Kidney capillary endothelial cell (primary cell): ENCODE results near the gene DHH.
"Not testable (repeated sequence)": the region's sequence is repeated elsewhere in the genome, so short reads cannot be mapped to it uniquely, and the experiment has no call there.

ENCODE experiments used
- DNase-seq: peaks from one replicate; pipeline ENCODE4 v3.0.0-alpha.2; 2018; ENCODE audit warnings: low spot score

Gene DHH

DNA sequence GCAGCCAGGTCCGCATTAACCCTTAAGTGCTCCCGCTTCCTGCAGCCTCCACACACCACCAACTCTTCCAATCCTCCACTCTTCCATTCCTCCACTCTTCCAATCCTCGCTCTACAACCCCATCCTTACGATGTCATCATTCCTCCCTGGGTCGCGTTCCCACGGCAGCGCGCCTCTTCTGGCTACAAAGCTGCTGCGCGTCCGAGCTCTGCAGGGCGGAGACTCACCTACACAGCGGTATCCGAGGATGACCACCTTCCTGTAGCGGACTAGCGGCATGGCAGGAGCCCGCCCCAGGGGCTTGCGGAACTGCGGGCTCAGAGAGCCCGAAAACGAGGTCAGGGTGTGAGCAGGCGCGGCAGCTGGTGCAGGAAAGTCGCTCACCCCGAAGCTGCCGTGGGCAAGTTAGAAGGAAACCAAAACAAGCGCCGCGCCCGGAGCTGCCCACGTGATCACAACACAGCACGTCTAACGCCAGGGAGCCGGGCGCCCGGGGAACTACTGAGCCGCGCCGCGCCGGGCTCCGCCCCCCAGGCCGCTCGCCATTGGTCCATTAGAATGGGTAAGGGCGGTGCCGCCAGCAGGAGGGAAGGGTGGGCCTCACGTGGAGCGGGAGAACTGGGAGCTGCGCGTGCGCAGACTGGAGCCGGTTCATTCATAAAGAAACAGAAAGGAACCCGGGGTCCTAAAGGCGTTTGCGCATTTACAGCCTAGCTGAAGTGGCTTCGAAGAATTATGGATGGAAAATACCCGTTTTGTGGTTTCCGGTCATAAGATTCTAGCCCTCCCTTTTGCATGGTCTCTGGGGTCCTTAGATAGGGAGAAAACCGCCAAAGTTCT, 24.9 kb downstream of the DHH start, which contains the start of gene RHEBL1:
RHEBL1 (minus strand) TSS at position 473 of the 840 bp plus-strand sequence; CDS start at position 279, 194 bp downstream.
- peak; percentile 98 for DNase-seq

DNA sequence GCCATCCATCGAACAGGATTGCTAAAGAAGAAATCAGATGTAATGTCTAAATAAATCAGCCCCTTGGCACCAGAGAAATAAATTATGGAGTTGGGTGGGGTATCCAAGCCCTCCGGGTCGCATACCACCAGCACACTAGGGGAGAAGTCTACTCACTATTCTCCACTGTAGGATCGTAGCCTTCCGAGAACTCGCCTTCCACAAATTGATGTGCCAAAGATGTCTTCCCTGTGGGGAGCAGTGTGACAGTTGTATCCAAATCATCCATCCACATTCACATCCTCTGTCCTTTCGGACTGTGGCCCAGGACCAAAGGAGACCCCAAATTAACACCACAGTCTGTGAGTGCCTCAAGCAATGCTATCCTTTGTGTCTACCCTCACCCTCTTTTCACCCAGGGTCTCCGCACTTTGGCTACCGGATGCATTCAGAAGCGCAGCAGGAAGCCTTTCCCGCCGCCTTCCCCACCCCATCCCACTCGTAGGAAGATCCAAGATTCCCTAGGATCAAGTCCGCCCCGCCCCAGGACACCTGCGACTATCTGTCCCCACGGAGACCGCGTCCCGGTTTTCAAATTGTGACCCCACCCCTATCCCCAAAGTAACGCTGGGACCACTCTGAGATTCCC, 25.6 kb downstream of the DHH start:
- DNase-seq: no peak

DNA sequence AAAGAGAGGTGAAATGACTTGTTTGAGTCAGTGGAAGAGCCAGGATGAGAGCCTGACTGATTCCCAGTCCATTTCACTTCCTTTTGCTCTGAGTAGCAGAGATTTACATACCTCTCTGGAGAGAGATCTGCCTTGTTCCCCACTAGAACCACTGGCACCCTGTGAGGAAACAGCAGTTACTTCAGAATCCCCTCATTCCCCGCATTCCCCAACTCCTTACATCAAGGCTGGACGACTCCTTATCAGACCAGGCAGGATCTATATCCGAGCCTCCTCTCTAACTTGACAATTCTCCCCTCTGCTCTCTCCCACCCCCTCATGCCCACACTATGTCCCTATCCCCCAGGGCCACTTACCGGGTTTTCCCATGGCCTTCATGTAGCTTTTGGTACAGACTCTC, 28.5 kb downstream of the DHH start:
- no peak for DNase-seq

DNA sequence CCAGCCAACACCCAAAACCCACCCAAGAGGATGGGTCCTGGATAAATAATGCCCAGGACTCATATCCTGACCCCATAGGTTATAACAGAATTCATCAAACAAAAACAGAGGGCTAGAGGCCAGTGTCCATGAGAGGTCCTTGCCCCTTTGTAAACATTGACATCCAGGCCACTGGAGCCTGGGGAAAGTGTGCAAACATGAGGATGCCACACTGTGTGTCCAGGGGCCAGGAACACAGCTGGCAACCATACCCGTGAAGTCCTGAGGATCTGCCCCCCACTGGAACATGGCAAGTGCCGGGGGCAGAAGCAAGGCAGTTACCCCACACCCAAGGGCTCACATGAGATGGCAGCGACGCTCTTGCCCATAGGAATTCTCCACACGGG, 29.8 kb downstream of the DHH start:
- DNase-seq: no peak

DNA sequence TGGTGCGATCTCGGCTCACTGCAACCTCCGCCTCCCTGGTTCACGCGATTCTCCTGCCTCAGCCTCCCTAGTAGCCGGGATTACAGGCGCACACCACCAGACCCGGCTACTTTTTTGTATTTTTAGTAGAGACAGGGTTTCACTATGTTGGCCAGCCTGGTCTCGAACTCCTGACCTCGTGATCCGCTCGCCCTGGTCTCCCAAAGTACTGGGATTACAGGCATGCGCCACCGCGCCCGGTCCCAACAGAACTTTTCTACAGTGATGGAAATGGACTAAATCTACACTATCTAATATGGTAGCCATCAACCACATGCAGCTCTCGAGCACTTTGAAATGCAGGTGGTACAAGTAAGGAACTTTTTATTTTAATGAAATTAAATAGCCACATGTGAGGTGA, 32.7 kb downstream of the DHH start:
- DNase-seq: not testable (repeated sequence)

DNA sequence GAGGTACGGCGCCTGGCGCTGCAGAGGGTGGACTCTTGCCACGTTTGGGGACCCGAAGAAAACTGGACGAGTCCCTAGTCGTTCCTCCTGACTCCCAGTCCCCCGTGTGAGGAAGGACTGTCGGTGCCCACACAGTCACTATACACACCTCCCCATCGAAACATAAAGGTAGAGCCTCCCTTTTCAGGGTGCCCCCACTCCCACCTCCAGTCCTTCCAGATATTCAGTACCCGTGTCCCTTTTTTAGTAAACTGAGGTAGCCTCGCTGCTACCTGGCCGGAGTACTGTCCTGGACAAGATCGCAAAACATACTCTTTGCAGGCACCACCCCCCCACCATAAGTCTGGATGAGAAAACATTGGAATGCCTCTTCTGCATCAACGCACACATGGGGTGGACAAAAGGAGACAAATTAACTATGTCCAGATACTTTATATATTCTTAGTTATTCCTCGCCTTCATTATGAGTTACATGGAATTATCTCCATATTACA, 33.4 kb downstream of the DHH start:
- DNase-seq: no peak

DNA sequence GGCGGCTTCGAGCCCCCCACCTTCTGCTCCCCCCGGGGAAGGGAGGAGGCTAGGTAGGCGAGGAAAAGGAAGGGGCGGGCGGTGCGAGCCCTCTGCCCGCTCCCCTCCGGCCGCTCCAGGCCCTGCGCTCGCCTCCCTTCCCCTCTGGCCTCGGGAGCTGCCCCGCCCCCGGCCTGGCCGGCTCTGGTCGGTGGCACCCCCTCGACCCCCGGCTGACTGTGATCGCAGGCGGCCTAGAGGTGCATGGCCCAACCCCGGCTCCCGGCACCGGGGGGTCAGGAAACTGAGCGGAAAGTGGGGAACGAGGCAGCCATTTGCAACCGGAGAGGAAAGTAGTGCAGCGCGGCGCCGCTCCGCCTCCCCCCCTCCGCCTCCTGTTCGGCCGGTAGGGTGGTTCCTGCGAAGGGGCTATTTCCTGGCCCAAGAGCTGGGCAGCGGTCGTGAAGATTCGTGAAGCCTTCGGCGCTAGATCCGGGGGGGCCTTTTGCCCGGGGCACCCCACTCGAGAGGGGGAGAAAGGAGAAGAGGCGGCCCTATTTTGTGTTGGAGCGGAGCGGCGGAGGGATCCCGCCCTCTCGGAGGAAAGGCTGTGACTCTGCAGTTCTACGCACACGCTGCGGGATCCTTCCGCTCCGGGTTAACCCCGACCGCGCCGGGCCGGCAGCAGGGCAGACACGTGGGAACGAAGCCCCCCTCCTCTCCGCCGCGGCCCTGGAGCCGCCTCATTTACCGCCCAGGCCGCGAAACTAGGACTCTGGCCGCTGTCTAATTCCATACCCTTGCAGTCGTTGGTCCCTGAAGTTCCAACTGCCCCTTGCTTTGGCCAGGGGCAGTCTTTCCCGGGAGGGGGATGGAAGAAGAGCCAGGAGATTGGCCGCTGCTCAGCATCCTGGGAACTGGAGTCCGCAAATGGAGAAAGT, 34.1 kb downstream of the DHH start, which contains the start of gene KMT2D:
KMT2D (minus strand) TSS at position 558 of the 920 bp plus-strand sequence. CDS start 5,470 bp downstream, outside the sequence.
- DNase-seq: peak; percentile 86

DNA sequence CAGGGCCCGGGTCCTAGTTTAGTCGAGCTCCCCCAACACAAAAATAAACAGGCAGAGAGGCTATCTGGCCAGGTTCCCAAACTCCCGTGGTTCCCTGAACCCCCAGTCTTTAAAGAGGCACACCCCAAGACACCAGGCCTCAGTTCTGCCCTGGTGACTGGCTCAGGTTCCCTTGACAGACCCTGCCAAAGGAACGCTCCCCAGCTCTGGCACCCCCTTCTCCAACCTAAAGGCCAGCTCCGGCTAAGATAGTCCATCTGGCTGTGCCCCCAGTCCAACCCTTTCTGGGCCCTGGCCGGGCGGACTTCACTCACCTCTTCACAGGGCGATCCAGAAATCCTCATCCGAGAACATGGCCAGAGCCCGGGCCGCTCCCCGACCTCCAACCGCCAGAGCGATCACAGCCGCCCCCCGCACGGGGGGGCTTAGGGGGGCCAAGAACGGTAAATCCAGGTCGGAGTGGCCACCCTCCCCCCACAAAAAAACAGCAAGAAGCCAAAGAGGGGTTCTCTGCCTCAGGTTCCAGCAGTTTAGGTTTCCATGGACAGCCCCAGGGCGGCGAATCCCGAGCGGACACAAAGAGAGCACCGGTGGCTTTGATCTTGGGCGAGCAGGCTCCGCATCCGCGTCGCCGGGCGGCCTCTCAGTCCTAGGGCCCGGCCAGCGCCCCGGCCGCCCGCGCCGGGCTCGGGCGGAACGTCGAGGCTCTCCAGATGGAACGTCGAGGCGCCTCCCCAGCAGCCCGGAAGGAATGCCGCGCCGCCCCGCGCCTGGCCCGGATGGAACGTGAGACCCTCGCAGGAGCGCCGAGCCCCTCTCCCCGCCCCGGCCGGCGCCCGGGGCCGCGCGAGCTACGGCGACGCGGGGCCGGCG, 35.1 kb downstream of the DHH start:
- DNase-seq: peak; percentile 26

DNA sequence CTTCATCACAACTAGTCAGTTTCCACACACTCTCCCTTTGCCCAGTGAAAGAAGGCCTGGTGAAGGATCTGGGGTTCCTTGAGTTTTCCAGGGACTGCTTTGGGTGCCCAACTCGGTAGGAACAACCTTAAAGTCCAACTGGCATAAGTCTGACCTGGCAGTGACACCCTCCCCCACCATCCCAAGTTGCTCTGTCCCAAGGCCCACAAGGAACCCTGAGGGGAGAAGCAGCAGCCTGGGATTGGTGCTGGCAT, 35.6 kb downstream of the DHH start:
- no peak for DNase-seq

DNA sequence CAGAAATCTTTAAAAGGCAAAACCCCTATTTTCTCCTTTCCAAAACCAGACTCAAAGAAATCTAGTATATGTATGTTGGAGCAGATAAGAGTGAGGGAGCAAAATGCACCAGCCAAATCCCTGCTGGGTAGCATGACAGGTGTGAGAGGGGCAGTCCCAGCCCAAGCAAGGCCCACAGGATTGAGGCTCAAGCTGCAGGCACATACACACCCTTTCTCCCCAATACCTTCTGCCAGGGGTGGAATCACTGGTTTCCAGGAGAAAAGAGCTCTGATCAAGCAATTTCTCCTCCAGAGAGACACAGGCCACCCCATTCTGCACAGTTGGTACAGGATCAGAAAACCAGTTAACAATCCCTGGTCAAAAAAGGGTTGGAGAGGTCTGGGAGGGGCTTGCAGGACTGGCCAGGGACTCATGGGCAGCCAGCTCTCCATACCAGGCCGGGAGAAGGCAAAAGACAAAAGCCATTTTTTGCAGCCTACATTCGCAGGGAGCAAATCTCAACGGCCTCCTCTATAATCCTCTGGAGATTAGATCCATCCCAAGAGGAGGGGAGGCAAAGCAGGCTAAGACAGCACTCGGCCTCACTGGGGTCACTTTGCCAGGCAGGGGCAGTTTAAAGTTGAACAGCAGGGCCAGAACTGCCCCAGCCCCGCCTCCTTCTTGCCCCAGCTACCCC, 36.1 kb downstream of the DHH start:
- no peak for DNase-seq

DNA sequence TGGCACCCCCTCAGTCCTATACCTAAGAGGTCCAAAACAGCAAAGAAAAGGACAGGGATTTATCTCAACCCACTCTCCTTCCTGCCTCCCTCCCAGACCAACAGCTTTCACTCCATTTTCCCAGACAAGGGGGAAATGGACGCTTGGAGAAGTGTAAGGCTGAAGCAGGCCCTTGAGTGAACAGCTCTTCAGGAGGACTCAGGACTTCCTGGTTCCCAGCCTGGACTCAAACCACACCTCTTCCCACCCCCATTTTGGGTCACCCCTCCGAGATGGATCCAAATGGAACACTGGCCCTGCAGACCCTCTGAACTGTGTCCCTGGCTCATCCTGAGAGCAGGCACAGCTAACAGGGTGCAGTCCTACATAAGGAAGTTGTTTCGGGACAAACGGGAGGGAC, 36.7 kb downstream of the DHH start:
- DNase-seq: no peak

DNA sequence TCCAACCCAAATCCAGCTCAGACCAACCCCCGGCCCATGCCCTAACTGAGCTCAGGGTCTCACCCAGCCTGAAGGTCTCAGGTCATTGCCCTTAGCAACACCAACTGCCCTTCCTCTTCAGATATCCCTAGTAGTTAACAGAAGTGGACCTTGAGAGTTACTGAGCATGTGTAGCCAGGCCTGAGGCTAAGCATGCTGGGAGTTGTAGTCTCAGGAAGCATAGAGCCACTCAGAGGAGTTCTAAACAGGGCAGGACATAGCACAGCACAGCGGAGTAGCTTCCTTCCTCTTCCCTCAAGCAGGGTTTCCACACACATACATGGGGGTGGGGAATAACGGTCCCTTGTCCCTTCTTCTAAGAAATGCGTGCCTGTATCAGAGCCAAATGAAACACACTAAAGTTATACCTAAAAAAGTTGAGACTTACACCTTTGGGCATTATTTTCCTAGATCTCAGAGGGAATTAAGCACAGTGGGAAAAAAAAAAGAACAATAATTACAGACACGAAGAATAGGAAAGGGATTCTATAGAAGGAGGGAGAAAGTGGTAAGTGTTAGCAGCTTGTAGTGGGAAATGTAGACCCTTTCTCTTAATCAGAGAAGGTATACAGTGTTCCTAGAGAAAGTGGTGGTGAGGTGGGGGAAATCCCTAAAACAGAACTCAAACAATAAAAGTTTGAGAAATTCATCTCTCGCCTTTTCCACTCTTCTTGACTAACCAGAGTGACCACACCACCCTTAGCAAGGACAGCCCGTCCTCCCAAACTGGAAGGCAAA, 38.4 kb downstream of the DHH start:
- peak; percentile 86 for DNase-seq

DNA sequence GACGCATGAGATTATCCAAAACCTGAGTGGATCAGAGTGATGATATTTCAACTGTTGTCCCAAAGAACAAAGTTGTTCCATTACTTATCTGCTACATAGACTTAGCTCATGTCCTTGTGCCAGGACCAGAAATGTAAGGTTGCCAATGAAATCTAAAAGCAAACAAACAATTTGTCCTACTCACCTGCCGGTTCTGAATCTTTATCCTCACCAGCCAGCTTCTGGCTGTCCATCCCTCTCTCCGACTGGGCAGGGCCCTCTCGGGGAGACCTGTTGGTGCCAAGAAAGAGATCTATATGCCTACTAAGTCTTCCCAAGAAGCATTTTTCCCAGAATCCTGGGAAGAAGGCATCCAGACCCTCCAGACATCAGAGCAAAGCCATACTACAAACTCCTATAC, 39.5 kb downstream of the DHH start:
- no peak for DNase-seq

DNA sequence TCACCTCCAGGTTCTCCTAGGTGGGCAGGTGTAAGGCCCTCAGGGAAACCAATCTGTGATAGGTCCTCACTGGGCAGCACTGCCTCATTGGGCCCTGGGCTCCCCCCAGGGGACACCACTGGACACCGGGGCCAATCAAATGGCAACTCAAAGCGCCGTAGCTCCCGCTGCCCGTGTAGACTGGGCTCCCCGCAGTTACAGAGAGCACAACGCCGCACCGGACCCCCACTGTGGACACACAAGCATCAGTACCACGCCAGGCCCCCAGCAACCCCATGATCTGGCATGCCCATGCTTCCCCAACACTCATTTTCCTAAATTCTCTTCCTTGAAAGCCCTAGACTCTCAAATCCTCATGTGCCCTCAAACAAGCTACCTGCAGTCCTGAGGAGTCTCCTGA, 40.1 kb downstream of the DHH start:
- no peak for DNase-seq

DNA sequence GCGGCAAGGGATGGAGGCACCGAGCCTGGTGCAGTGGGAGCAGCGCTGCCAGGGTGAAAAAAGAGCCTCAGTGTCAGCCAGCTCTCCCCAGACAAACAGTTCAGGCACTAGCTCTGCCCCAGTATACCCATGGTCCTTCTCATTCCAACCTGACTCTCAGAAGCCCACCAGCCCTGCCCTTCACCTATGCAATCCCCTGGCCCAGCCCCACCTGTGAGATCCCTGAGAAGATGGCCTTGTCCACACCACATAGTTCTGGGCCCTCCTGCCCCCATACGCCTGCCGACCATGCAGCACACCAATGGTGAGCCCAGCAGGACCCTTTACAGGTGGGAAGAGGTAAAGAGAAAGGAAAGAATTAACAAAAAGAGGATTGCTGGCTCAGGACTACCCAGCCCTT, 40.5 kb downstream of the DHH start:
- no peak for DNase-seq

DNA sequence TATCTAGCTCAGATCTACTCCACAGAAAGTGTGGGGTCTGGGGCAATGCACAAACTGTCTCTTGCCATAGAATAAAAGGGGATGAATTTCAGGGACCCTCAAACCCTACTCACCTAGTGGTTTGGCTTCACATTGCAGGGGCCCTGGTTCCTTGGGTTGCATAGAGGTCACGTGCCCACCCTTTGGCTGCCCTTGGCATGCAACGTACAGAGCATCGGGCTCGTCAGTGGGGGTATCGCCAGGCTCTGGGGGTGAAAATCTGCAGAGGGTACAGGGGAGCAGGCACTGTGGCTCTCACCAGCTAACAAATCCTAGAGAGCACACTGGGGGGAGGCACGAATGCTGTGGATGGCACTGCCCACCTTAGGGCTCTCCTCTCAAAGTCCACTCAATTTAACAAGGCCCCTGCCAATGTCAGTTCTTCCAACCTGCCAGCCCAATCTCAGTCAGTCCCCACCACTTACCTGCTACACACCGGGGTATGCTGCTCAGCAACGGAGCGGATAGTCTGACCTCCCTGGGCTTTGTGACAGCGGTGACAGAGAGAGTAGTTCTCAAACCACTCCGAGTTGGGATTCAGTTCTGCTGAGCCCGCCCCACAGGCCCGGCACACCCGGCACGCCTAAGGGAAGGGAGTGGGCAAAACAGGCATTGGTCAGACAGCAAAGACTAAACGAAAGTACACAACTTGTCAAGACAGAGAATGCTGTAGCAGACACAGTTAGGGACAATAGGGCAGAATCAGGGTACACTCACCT, 42.0 kb downstream of the DHH start:
- DNase-seq: no peak

DNA sequence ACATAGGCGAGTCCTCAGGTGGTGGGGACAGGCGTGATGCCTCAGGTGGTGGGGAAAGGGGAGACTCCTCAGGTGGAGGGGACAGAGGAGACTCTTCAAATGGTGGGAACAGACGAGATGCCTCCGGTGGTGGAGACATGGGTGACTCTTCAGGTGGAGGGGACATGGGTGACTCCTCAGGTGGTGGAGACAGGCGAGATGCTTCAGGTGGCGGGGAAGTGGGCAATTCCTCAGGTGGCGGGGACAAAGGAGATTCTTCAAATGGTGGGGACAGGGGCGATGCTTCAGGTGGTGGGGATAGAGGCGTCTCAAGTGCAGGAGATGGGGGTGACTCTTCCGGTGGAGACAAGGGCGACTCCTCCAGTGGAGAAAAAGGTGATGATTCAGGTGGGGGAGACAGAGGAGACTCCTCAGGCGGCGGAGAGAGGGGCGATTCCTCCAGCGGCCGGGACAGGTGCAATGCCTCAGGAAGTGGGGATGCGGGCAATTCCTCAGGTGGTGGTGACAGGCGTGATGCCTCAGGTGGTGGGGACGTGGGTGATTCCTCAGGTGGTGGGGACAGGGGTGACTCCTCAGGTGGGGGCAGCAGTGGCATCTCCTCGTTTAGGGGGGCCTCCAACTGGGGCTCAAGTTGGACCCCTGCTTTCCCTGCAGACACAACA, 42.7 kb downstream of the DHH start:
- no peak for DNase-seq

DNA sequence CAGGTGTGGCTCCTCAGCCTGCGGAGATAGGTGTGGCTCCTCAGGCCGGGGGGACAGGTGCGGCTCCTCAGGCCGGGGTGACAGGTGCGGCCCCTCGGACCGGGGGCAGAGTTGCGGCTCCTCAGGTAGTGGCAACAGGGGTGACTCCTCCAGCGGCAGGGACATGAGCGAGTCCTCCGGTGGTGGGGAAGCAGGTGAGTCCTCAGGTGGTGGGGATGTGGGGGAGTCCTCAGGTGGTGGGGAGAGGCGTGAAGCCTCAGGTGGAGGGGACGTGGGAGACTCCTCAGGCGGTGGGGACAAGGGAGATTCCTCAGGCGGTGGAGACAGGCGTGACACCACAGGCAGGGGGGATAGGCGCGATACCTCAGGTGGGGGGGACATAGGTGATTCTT, 43.2 kb downstream of the DHH start:
- DNase-seq: no peak
